Ishikawa (cell line): Measurements from ENCODE around the gene POLD2.

Experiments used
- CEBPB ChIP-seq: IDR thresholded peaks from 2 replicates; pipeline ENCODE4 v1.6.1; 2012
- CREB1 ChIP-seq: IDR thresholded peaks from 2 replicates; pipeline ENCODE4 v1.6.1; 2012; ENCODE audit warnings: low read depth
- EGR1 ChIP-seq: IDR thresholded peaks from 2 replicates; pipeline ENCODE4 v1.6.1; 2012
- EP300 ChIP-seq: IDR thresholded peaks from 2 replicates; pipeline ENCODE4 v1.6.1; 2012; ENCODE audit warnings: borderline replicate concordance
- FOXM1 ChIP-seq: IDR thresholded peaks from 2 replicates; pipeline ENCODE4 v1.6.1; 2012; ENCODE audit warnings: low read depth, borderline replicate concordance
- MAX ChIP-seq: IDR thresholded peaks from 2 replicates; pipeline ENCODE4 v1.6.1; 2012
- NFIC ChIP-seq: IDR thresholded peaks from 2 replicates; pipeline ENCODE4 v1.6.1; 2012
- RAD21 ChIP-seq: IDR thresholded peaks from 2 replicates; pipeline ENCODE4 v1.6.1; 2012; ENCODE audit warnings: low read depth
- REST ChIP-seq: IDR thresholded peaks from 2 replicates; pipeline ENCODE4 v1.6.1; 2012; ENCODE audit warnings: low read depth, mild to moderate bottlenecking
- TAF1 ChIP-seq: IDR thresholded peaks from 2 replicates; pipeline ENCODE4 v1.6.1; 2012; ENCODE audit warnings: low read depth, mild to moderate bottlenecking
- TCF12 ChIP-seq: IDR thresholded peaks from 2 replicates; pipeline ENCODE4 v1.6.1; 2012; ENCODE audit warnings: low read depth
- TEAD4 ChIP-seq: IDR thresholded peaks from 2 replicates; pipeline ENCODE4 v1.6.1; 2012
- USF1 ChIP-seq: IDR thresholded peaks from 2 replicates; pipeline ENCODE4 v1.6.1; 2012
- YY1 ChIP-seq: IDR thresholded peaks from 2 replicates; pipeline ENCODE4 v1.6.1; 2012; ENCODE audit warnings: low read depth
- ZBTB7A ChIP-seq: IDR thresholded peaks from 2 replicates; pipeline ENCODE4 v1.6.1; 2012; ENCODE audit warnings: low read depth

The POLD2 gene

GRCh38 chr7:44084701-44085100 is 38.6 kb downstream of the POLD2 start:
- TF ChIP-seq CREB1 (no peak), TCF12 (no peak), RAD21 (no peak), REST (no peak), YY1 (no peak), EGR1 (no peak), FOXM1 (no peak), TEAD4 (no peak), ZBTB7A (no peak), MAX (no peak)

- TF ChIP-seq RAD21: no peak
- no peak for TF ChIP-seq CEBPB
- TF ChIP-seq TCF12: no peak
- TF ChIP-seq REST: no peak
- TF ChIP-seq CREB1: no peak
- no peak for TF ChIP-seq TAF1
- no peak for TF ChIP-seq TEAD4
These were observed 39.6 kb downstream of the POLD2 start for GRCh38 chr7:44083796-44084195.

- TF ChIP-seq TCF12 (0 out of 2 replicates have a peak, but pooled peaks have one; percentile 15), RAD21 (no peak), TEAD4 (no peak), MAX (peak; percentile 85), ZBTB7A (peak; percentile 89)
These were observed 40.7 kb downstream of the POLD2 start for GRCh38 chr7:44082541-44083207.

- TF ChIP-seq TCF12: no peak
- no peak for TF ChIP-seq RAD21
- no peak for TF ChIP-seq YY1
- TF ChIP-seq ZBTB7A: no peak
- TF ChIP-seq MAX: no peak
- TF ChIP-seq CREB1: no peak
- no peak for TF ChIP-seq TAF1
- TF ChIP-seq TEAD4: no peak
- no peak for TF ChIP-seq USF1
- no peak for TF ChIP-seq EP300
These were observed 42.0 kb downstream of the POLD2 start for GRCh38 chr7:44081266-44081748.

GRCh38 chr7:44080686-44081265 is 42.6 kb downstream of the POLD2 start:
- TF ChIP-seq EGR1: no peak
- TF ChIP-seq TAF1: no peak

- TF ChIP-seq CEBPB: no peak
- TF ChIP-seq ZBTB7A: no peak
- no peak for TF ChIP-seq TEAD4
- TF ChIP-seq USF1: no peak
- TF ChIP-seq CREB1: no peak
- TF ChIP-seq EGR1: no peak
- no peak for TF ChIP-seq YY1
- TF ChIP-seq NFIC: no peak
- TF ChIP-seq EP300: no peak
- TF ChIP-seq TAF1: no peak
These were observed 43.2 kb downstream of the POLD2 start for GRCh38 chr7:44080118-44080517.
